ENCODE results near the gene SLC26A2.
A peak's percentile ranks its signal among the peaks of the same experiment; 100 is the strongest.
"Not testable (repeated sequence)": the region's sequence is repeated elsewhere in the genome, so short reads cannot be mapped to it uniquely, and the experiment has no call there.

Gene SLC26A2

GRCh38 chr5:149937610-149938009 lies 22.9 kb upstream of the SLC26A2 start:
- DNase-seq (ENCODE audit: low read depth), result no peak

- DNase-seq (ENCODE audit: low read depth), result no peak
Observed at GRCh38 chr5:149938279-149938678, 22.3 kb upstream of the SLC26A2 start.

GRCh38 chr5:149938791-149939358 lies 21.7 kb upstream of the SLC26A2 start:
- no peak for DNase-seq (ENCODE audit: low read depth)

GRCh38 chr5:149939546-149939945 lies 21.0 kb upstream of the SLC26A2 start:
- DNase-seq (ENCODE audit: low read depth), result no peak

GRCh38 chr5:149940077-149940574 lies 20.4 kb upstream of the SLC26A2 start:
- no peak for DNase-seq (ENCODE audit: low read depth)

GRCh38 chr5:149940941-149941644 lies 19.5 kb upstream of the SLC26A2 start:
- no peak for DNase-seq (ENCODE audit: low read depth)

- no peak for DNase-seq (ENCODE audit: low read depth)
Observed at GRCh38 chr5:149941795-149942194, 18.8 kb upstream of the SLC26A2 start.

- DNase-seq (ENCODE audit: low read depth), result no peak
Observed at GRCh38 chr5:149942199-149942598, 18.4 kb upstream of the SLC26A2 start.

- not testable (repeated sequence) for DNase-seq (ENCODE audit: low read depth)
Observed at GRCh38 chr5:149942741-149943169, 17.8 kb upstream of the SLC26A2 start.

- DNase-seq (ENCODE audit: low read depth), result not testable (repeated sequence)
Observed at GRCh38 chr5:149943177-149943949, 17.2 kb upstream of the SLC26A2 start.

- no peak for DNase-seq (ENCODE audit: low read depth)
Observed at GRCh38 chr5:149944666-149945065, 15.9 kb upstream of the SLC26A2 start, which contains the start of gene PDE6A. Gene PDE6A (minus strand): TSS chr5:149944793. CDS start chr5:149944673, 120 bp downstream.

- DNase-seq (ENCODE audit: low read depth), result no peak
Observed at GRCh38 chr5:149946118-149946517, 14.4 kb upstream of the SLC26A2 start.

GRCh38 chr5:149948993-149949392 lies 11.6 kb upstream of the SLC26A2 start:
- DNase-seq (ENCODE audit: low read depth), result no peak

GRCh38 chr5:149951138-149951749 lies 9.3 kb upstream of the SLC26A2 start:
- DNase-seq (ENCODE audit: low read depth), result no peak

GRCh38 chr5:149953436-149954121 lies 7.0 kb upstream of the SLC26A2 start:
- no peak for DNase-seq (ENCODE audit: low read depth)

GRCh38 chr5:149954798-149955197 lies 5.8 kb upstream of the SLC26A2 start:
- no peak for DNase-seq (ENCODE audit: low read depth)

GRCh38 chr5:149956685-149957084 lies 3.9 kb upstream of the SLC26A2 start:
- DNase-seq (ENCODE audit: low read depth), result no peak

- no peak for DNase-seq (ENCODE audit: low read depth)
Observed at GRCh38 chr5:149957855-149958254, 2.7 kb upstream of the SLC26A2 start.

- peak; percentile 31 for DNase-seq (ENCODE audit: low read depth)
Observed at GRCh38 chr5:149959406-149960236, 937 bp upstream of the SLC26A2 start.

GRCh38 chr5:149961186-149961685 lies 678 bp downstream of the SLC26A2 start:
- no peak for DNase-seq (ENCODE audit: low read depth)
